ENCODE results near the gene NUP42.
"Not testable (repeated sequence)": the region's sequence is repeated elsewhere in the genome, so short reads cannot be mapped to it uniquely, and the experiment has no call there.

Gene NUP42

DNA sequence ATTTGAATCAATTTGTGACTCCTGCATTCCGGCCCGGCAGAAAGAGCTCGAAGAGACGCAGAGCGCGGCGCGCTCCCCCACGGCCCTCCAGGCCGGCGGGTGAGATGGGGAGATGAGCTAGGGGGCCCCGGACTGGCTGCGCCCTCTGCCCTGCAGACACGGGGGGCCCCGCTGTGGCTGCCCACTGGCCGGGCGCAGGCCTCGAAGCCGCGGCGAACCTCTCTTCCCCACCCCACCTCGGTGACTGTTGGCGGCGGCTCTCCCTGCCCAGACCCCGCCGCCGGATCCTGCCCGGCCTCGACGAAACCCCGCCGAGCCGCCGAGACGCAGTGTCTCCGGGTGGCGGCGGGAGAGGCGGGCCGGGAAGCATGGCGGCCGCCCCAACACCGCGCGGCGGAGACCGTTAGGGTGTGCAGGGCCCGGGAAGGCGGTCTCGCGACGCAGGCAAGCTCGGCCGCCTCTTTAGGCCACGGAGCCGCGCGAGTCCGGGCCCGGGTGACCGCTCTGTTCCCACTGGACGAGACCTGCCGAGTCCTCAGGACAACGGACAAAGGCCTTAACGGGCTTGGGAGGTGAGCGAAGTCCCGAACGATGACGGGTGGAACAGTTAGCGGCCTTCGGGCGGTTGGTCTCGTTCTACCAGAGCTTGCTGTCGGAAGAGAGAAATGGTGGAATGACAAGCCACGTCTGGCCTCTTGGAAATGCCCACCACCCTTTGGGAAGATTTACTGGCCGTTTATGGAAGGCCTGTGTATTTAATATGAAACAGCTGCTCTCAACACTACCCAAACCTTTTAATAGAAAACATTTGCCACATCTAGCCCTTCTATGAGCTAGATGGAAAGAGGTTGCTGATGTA, 24.3 kb downstream of the NUP42 start:
- DNase-seq: peak in 2 of 6 experiments; percentile 7 to 23

DNA sequence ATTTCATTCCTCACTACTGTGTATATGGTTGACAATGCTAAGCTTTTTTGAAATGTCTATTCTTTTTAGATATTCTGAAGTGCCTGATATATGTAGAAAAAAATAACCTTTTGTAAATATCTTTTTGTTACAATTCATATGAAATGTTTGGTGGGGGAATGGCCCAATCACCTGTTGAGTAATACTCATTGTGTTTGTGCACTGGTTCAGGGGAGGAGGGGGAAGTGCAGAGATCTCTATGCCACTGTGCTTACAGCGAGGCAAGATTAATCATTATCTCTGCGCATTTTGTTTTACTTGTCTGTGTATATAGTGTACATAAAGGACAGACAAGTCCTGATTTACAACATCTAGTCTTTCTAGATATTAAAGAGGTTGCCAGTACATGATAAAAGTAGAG, 25.2 kb downstream of the NUP42 start:
- no peak for DNase-seq

DNA sequence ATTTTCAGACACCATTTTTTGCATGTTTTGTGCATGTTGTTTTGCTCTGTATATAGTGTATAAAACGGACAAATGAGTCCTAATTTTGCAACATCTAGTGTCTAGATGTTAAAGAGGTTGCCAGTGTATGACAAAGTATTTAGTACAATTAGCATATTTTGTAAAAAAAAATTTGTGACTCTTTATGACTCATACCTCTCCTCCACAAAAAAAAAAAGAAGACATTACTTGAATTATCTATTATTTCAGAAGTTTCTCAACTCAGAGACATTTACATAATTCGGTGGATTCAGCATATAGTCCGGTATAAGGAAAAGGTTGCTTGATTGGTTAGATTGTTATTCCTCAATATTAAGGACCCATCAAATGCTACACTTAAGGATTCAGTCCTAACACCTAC, 26.0 kb downstream of the NUP42 start:
- DNase-seq: no peak

DNA sequence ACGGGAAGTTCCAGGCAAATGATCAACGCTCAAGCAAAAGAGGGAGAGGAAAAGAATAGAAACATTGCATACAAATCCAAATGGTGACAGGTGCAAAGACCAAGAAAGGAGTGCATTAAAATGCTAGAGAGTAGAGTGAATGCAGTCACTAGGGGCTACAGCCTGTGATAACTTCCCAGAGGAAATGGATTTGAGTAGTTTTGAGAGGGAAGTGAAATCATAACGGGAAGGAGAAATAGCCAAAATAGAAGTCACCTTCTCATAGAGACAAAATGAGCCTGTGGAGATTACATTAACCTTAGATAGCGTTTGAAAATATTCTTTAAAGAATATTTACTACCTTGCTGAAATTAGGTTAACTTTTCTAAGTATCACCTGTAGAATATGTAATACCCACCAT, 26.5 kb downstream of the NUP42 start:
- no peak for DNase-seq

DNA sequence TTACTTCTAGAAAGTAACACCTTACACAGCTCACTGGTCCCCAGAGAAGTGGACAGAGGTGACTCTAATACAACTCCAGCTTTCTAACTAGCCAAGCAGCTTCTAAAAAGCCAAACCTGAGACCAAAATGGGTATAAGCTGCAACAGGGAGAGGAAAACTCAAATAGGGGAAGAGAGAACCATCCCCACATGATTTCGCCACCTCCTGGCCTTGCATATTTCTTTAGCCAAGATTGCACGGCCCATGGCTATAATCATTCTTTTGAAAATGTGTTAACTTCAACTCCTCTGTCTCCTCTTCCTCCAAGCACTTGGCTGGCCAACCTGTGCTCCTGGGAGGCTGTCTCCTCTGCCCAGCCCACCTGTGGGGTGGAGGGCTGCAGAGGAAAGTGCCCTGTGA, 28.7 kb downstream of the NUP42 start:
- DNase-seq: no peak

DNA sequence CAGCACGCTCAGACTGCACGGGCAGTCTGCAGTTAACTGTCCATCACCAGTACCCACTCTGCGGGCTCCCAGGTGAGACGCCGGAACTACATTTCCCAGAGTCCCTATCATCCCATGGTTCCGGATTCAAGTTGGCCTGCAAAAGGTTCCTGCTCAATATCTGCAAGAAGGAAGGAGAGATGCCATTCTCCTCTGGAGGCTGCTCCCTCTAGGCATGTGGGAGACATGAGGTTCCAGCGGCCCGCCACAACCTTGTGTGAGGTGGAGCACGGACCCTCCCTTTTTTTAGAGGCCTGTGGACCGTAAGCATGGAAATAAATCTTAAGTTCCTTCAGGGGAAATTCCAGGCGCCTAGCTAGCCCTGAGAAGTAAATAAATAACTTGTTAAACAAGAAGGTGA, 29.7 kb downstream of the NUP42 start:
- no peak for DNase-seq

DNA sequence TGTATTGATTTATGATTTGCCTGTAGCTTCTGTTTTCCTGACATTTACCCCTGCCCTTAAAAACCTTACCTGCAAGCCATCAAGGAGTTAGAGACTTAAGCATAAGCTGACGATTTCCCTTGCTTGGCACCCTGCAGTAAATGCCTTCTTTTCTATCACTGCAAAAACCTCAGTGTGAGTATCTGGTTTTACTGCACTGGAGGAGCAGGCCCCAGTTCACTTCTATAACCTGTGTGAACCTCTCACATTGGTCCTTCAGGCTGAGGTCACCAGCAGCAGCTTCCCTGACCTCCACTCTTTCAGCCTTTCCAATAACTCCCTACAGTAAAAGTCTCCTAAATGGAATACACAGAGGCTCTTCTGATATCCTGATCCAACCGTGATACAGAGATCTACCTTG, 30.5 kb downstream of the NUP42 start:
- DNase-seq: no peak

DNA sequence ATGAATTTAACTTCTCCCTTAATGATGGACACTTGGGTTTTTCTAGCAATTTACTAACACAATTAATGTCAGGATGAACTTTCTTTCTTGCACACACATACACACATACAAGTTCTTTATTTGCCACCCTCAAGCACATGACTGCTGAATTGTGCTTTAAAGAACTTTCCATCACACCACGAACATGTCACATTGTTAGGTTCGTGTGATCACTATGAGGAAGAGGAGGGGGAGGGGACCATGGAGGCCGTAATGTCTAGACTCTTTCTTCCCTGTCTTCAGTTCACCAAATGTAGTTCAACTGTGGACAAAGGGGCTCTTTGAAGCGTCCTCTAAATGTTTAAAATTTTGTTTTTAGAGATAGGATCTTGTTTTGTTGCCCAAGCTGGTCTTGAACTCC, 31.0 kb downstream of the NUP42 start:
- DNase-seq: no peak

DNA sequence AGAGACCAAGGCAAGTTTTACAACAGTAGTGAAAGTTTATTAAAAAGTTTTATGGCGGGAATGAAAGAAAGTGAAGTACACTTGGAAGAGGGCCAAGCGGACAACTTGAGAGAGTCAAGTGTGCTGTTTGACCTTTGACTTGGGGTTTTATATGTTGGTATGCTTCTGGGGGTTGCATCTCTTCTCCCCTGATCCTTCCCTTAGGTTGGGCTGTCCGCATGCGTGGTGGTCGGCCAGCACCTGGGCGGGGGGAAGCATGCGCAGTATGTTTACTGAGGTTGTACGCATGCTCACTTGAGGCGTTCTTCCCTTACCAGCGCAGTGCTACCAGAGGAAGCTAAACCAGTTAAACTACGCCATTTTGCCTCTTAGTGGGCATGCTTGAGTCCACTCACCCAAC, 31.9 kb downstream of the NUP42 start:
- DNase-seq: no peak

DNA sequence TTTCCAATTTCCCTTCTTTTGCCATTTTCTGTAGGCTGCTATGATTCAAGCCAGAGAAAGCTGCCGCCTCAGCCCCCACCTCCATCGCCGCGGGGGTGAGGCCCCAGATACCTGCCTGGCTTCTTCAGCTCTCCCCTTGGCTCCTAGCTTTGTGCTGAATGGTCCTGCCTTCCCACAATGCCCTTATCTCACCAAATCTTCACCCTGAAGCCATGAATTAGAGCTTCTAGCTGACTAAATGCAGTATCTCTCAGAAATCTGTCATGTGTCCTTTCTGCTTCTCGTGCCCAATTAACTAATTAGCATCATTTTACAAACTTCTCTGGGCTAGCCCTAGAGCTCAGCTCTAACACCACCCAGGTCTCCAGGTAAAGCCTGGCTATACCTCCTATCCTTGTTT, 32.6 kb downstream of the NUP42 start:
- DNase-seq: no peak

DNA sequence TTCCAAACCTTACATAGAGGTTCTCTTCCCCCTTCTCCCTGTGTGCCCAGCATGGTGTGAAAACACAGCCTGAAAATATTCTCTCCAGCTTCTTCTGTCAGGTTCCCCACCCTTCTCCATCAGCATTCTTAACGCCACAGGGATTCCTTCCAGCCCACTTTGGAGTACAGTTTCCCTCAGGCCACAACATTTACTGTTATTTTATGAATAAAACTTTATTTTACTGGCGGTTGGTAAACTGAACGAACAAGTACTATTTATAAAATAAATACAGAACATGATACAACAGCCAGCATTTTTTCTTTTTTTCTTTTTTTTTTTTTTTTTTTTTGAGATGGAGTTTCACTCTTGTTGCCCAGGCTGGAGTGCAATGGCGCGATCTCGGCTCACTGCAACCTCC, 33.1 kb downstream of the NUP42 start:
- DNase-seq: no peak

DNA sequence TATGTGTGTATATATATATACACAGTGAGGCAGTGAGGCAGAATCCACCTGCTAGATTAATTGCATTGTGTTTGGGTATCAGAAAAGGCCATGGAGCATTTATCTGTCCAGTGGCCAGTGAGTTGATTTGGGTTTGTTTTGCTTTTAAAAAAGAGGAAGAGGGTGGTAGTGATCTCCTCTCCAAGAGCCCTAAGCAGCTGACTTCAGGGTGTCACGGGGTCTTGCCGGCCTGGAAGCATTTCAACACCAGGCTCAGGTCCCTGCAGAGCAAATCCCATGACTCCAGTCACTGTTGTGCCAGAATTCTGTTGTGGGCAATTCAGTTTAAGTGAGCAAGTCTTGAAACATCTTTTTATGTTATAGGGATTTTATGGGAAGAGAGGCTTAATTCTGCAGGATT, 34.2 kb downstream of the NUP42 start:
- no peak for DNase-seq

DNA sequence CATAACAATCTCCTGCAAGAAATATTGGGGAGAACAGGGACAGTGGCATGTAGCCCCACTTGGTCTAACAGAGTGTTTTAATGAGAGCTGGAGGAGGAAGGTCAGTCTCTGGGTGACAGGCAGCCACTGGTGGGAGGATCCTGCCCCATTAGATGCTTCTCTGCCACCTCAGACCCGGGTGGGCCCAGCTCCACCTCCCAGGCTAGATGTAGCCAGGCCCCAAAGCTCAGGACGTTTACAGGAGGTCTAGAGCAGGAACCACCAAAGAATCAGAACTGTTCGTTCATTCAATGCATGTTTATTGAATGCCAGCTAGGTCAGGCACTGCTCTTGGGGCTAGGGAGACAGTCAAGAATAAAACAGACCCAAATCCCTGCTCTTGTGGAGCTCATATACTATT, 36.3 kb downstream of the NUP42 start:
- DNase-seq: no peak

DNA sequence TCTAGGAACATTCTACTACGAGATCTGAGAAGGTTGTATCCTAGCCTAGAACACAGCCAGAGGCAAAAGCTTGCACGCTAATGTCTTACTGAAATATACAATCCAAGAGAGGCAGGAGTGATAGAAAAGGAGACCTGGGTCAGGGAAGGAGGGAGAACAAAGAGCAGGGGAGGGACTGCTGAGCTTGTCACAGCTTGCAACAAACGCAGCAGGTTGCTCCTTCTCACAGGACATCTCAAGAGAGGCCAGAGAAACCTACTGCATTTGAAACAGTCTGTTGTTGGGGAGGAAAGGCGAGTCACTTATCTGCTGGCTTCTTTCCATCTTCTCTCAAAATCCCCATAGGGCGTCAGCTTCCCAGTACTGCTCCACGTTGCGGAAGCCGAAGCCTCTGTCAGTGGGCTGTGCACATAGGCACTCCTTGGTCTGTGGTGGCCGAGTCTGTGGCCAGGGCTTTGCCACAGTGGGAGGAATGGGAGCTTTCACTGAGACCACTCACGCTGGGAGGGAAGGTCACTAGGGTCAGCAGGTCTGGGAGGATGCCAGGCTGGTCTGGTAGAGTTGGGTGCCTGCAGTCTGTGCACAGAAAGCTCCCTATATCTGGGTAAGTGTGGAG, 39.0 kb downstream of the NUP42 start:
- DNase-seq: no peak

DNA sequence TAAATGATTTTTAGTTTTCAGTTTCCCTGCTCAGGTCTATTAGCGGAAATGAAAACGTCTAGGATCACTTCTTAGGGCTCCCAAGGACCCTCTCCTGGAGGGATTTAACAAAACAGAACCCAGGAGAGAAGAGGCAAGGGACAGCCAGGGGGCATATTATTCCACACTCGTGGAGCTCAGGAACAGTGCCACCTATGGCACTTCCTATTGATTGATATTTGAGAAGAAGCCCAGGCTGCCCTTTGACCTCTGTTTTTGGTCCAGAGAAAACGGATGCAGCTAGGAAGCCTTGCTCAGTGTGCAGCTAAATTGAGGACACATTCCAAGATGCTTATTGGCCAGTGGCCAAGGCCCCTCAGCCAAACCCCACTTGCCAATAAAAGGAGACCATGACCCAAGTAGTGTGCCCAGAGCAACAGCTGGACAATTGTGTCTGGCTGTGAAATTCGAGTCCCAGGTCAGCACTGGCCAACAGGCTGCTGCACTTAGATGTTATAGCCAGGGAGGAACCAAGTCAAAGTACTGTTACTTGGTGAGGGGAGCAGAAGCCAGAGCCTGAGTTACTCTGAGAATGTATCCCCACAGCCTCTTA, 40.7 kb downstream of the NUP42 start:
- DNase-seq: no peak

DNA sequence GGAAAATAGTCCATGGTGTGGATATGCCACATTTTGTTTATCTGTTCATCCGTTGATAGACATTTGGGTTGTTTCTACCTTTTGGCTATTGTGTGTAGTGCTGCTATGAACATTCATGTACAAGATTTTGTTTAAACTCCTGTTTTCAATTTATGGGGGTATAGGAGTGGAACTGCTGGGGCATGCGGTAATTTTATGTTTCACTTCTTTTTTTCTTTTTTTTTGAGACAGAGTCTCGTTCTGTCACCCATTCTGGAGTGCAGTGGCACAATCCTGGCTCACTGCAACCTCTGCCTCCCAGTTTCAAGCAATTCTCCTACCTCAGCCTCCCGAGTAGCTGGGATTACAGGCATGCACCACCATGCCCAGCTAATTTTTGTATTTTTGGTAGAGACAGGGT, 42.5 kb downstream of the NUP42 start:
- not testable (repeated sequence) for DNase-seq

DNA sequence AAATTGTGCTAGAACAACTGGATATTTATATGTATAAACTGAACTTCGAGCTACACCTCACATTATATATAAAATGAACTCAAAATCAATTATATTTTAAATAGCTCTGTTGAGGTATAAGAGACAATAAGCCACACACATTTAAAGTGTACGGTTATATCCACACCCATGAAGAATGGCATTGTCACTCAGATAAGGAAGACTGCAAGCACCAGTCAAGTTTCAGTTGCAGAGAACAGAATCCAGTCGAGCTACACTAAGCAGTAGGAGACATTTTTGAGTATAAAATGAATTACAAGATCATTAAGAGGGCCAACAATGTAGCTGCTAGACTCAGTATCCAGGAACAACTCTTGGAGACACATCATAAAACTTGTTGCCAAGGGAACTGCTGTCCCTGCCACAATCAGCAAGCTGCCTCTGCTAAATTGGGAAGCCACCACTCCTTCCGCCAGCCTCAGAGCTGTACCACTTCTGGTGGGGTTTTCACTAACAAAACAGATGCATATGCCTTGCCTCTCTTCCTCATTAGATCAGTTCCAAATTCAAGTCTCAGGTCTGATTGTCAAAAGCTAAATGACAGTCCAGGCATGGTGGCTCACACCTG, 45.1 kb downstream of the NUP42 start:
- no peak for DNase-seq

DNA sequence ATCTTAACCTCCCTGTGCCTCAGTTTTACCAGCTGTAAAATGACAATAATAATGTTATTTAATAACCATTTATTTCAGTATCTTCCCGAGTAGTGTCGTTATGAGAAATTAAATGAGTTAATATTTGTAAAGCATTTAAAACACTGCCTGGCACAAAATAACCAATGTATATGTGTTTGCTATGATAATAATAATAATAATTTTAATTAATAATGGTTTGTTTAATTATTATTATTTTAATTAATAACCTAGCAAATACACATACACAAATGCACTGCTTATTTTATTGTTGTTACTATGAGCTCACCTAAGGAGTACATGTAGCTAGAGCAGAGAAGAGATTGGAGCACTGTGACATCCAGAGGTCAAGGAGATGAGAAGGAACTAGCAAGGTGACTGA, 46.6 kb downstream of the NUP42 start:
- DNase-seq: no peak

DNA sequence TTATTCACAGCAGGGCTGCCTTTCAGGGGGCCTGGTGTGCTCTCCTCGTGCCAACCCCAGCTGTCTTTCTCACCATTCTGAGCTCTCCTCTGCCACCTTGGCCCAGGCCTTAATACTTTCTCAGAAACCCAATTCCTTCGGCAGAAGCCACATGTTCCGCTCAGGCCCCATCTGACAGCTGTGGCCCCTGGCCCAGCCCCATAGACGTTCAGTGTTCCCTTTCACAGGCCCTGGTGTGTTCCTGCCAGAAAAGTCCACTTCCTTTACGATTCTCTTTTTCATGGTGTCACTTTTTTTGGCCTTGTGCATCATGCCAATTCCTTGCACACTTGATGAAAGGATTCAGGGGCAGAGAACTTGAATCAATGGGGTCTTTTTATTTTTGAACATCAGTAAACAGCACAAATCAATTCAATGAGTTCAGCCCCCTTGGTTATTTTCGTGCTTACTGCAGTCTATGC, 48.8 kb downstream of the NUP42 start:
- no peak for DNase-seq

DNA sequence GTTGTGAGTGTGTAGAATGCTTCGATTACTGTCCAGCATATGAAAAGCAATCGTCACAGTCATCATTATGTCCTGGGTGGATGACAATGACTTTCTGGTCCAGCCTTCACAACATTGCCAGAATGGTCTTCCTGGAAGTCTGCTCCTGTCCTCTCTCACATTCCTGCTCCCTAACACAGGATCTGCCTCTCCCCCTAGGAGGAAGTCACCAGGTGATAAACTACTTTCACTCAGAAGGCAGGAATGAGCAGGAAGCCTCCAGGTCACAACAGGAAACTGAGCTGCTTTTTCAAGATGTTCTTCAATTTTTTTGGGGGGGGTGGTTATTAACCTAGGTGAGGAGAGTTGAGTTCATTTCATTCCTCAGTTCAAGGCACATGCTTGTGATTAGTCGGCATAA, 51.1 kb downstream of the NUP42 start:
- no peak for DNase-seq

DNA sequence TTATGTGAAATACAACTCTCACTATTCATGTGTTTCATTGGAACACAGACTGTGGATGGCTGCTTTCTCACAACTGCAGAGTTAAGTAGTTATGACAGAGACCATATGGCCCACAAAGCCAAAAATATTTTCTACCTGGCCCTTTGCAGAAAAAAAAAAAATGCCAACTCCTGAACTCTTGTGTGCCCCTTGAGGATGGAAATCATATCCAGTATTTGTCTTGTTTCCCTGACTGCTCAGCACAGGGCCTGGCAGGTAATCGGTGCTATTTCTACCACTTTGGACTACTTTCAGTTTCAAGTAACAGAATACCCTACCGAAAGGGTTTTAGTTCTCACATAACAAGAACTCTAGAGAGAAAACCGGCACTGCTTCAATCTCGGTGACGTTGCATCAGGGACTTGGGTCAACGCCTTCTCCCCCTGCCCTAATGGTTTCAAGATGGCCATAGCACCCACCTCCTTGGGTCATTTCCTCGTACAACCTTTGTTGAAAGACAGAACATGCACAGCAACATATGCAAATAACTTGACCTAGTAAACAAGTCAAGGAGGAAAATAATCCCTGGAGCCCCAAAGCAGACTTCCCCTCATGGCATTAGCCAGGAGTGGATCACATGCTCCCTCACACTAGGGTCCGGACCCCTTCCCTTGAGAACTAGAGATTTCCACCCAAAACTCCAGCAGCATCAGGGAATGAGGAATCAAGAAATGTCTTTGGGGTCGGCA, 52.9 kb downstream of the NUP42 start:
- no peak for DNase-seq

DNA sequence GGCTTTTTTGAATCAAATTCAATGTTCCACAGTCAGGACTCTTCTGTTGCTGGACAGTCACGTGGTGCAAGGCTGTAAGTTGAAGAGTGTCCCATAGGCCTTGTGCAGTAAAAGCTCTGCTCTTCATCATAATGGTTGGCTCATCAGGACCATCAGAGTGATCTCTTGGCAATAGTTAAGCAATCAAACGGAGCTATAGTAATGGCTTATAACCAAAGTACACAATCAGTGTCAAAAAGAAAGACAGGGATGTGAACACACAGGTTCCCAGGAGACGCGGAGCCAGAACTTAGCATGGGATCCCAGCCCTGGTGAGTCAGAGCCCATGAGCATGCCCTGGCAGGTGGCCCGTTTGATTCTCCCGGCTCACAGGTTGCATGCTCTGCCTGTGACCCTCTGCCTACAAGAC, 54.0 kb downstream of the NUP42 start:
- DNase-seq: no peak

DNA sequence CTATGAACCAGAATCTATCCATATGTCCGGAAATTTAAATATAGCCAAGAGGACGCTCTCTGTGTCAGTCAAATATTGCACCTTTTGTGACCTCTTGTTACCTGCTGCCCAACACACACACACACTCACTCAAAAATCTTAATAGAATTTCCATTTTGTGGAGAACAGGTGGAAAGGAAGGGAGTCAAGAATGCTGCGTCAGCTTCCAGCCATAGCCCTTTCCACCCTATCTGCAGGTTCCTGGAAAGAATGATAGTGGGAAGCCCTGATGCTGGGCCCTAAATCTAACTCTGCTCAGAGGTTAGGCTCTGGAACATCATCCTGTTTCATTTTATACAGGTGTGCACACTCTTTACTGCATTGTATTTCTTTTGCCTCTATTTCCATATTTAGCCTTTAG, 55.2 kb downstream of the NUP42 start:
- DNase-seq: no peak

Data from stimulated activated naive CD4-positive, alpha-beta T cell (primary cell).